NT2/D1 (cell line): ENCODE measurements around the gene STRBP.

Experiments used
- DNase-seq: peaks from one replicate; pipeline ENCODE4 v3.0.0-alpha.2; 2011; ENCODE audit warnings: low read depth, low spot score
- H3K27me3 ChIP-seq: 2 replicates; pipeline ENCODE4 v1.6.0; 2011; ENCODE audit warnings: mild to moderate bottlenecking; ENCODE audit not compliant: insufficient read length, insufficient read depth
- H3K36me3 ChIP-seq: 2 replicates; pipeline ENCODE4 v1.6.1; 2011; ENCODE audit warnings: mild to moderate bottlenecking, low read length, mixed read lengths; ENCODE audit not compliant: insufficient read depth, insufficient read length
- H3K4me1 ChIP-seq: 2 replicates; pipeline ENCODE4 v1.5.1; 2011; ENCODE audit not compliant: insufficient read depth, insufficient read length
- H3K4me3 ChIP-seq: 2 replicates; pipeline ENCODE4 v1.5.1; 2011; ENCODE audit warnings: low read depth; ENCODE audit not compliant: insufficient read length
- H3K9ac ChIP-seq: 2 replicates; pipeline ENCODE4 v1.6.0; 2011; ENCODE audit warnings: low read depth; ENCODE audit not compliant: insufficient read length
- H3K9me3 ChIP-seq: 2 replicates; pipeline ENCODE4 v1.5.1; 2011; ENCODE audit warnings: mild to moderate bottlenecking, low read length; ENCODE audit not compliant: insufficient read depth
- SUZ12 ChIP-seq: IDR thresholded peaks from 2 replicates; pipeline ENCODE4 v1.6.1; 2011; ENCODE audit not compliant: insufficient read length, insufficient read depth; ENCODE audit errors: extremely low read depth
- YY1 ChIP-seq: IDR thresholded peaks from 2 replicates; pipeline ENCODE4 v1.6.1; 2011; ENCODE audit not compliant: insufficient read length, insufficient read depth
- ZNF274 ChIP-seq: IDR thresholded peaks from 2 replicates; pipeline ENCODE4 v1.6.1; 2011; ENCODE audit warnings: mild to moderate bottlenecking, low read depth, low read length

STRBP gene

DNA sequence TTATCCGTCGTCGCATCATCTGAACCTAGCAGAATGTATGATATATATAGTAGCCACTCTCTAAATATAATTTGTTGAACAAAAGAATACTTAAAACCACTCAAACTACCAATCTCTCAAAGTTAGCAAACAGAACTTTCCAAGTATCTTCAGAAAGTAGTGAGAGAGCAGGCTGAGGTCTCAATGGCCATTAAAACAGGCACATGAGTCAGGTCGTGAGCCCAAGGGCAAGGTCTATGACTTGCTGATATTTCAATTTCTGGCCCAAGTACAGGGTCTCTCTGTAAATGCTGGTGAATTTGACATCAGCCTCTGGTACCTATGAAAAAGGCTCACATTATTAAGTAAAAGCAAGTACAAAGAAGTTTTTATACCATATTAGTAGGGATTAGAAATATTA is 139.8 kb downstream of the STRBP start:
- Histone ChIP-seq H3K9me3 (no peaks in the 10 kb centered on the region), H3K4me3 (no peak overlapping the region), H3K9ac (no peak overlapping the region), H3K4me1 (no peaks in the 10 kb centered on the region), H3K27me3 (no peaks in the 10 kb centered on the region), H3K36me3 (peaks cover 33% of the 10 kb centered on the region)
- DNase-seq = no peak
- TF ChIP-seq SUZ12 (no peak), YY1 (no peak), ZNF274 (no peak)

DNA sequence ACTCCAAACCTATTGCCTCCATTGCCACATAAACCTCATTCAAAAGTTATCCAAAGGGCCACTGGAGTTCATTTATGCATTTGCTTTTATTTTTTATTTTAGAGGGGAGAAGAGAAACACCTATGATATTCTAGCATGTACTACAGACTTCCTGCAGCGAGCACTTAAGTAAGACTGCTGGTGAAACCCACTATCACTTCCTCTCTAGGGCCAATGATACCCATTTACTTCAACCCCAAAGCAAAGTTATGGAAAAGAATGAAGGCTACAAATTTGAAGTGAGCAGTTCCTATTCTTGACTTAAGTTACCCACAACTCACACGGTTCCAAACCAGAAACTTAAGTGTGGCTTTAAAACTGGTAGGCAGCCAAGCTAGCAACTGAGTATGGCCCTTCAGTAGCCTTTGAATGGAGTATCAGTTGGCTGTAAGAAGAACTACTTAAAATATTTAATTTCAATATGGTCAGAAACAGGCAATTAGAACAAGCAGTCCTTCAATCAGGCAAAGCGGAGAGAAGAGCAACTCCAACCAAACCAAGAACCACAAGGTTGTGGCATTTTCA is 140.8 kb downstream of the STRBP start:
- Histone ChIP-seq H3K36me3 (peaks cover 29% of the 10 kb centered on the region), H3K9me3 (no peaks in the 10 kb centered on the region)

DNA sequence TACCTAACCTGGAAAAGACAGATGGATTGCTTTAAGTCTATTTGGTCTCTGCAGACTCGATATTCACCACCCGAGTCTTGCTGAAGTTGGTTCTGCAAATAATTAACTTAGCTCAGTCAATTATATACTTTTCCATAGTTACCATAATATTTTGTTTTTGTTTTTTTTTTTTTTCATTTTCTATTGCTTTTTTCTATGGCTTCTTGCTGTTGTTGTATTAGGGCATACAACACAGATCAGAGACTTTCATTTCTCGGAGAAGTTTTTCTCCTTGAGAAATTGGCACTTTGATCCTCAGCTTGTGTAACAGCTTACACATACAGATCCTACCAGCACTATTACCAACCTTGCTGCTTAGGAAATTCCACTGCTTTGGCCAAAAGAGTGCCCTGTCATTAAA is 146.9 kb downstream of the STRBP start:
- no peak for DNase-seq
- Histone ChIP-seq H3K9me3 (no peaks in the 10 kb centered on the region), H3K4me3 (no peak overlapping the region), H3K4me1 (no peaks in the 10 kb centered on the region), H3K9ac (no peak overlapping the region), H3K36me3 (peaks cover 11% of the 10 kb centered on the region), H3K27me3 (no peaks in the 10 kb centered on the region)
- no peak for TF ChIP-seq ZNF274
- no peak for TF ChIP-seq YY1
- TF ChIP-seq SUZ12 = no peak

More for the DNA sequence above, 140.8 kb downstream of the STRBP start:
- no peaks in the 10 kb centered on the region for H3K4me1 ChIP-seq
- DNase-seq = no peak
- no peak overlapping the region for H3K9ac ChIP-seq
- no peaks in the 10 kb centered on the region for H3K27me3 ChIP-seq
- TF ChIP-seq SUZ12 (no peak), ZNF274 (no peak), YY1 (no peak)
- H3K4me3 ChIP-seq = no peak overlapping the region

DNA sequence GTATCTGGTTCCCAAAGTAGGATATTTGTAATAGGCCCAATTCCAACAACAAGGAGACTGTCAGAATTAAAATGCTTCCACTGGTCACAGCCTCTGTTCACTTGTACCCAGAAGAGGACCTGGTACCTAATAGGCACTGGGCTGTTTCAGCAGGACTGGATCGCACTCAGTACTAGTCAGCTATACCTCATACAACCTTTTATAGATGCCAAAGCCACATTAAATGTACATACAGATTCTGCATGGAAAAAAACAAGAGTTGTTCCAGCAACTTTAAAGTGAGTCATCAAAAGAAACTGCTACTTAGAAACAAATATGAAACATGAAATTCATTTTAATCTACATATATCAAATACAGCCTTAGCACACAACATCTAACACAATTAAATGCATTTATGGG is 147.4 kb downstream of the STRBP start:
- H3K36me3 ChIP-seq = peaks cover 6% of the 10 kb centered on the region
- H3K4me1 ChIP-seq = no peaks in the 10 kb centered on the region
- no peaks in the 10 kb centered on the region for H3K27me3 ChIP-seq
- H3K9ac ChIP-seq = no peak overlapping the region
- H3K9me3 ChIP-seq = no peaks in the 10 kb centered on the region
- TF ChIP-seq YY1 = no peak
- no peak for TF ChIP-seq ZNF274
- TF ChIP-seq SUZ12 = no peak
- DNase-seq = no peak
- H3K4me3 ChIP-seq = no peak overlapping the region

DNA sequence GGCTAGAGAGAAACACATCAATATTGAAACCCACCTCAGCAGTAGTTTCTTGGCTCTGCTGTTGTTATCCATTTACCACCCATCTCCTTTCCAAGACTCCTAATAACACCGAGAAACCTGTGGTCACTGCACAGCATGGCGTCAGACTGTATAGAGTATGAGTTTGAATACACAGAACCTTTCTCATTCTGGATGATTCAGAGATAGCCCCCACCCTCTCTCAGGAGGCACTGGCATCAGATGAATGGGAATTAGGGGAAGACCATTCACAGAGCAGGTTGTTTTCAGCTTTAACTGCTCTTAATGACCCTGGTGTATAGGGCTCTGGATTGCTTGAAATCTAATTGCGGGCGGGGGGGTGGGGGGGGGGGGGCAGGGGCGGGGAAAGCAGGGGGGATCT is 148.3 kb downstream of the STRBP start:
- no peaks in the 10 kb centered on the region for H3K4me1 ChIP-seq
- H3K36me3 ChIP-seq = peaks cover 9% of the 10 kb centered on the region
- no peak overlapping the region for H3K4me3 ChIP-seq
- H3K9me3 ChIP-seq = no peaks in the 10 kb centered on the region
- no peak for TF ChIP-seq ZNF274
- TF ChIP-seq YY1 = no peak
- TF ChIP-seq SUZ12 = no peak
- no peak overlapping the region for H3K9ac ChIP-seq
- DNase-seq = peak; percentile 46
- H3K27me3 ChIP-seq = no peaks in the 10 kb centered on the region

DNA sequence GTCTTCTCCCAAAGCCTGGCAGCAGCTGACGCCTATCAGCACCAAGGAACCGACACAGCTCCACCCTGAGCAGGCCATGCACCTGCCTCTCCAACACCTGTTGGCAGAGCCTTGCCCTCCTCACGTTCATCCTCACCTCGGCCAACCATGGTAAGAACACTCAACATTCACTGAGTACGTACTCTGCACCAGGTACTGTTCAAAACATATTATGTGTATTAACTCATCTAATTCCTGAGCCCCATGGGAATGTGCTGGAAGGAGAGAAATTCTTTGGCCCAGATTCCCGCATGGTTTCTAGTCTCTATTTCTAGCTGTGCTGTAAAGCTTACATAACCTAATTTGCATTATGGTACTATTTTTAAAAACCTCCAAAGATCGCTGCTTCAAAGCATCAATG is 148.8 kb downstream of the STRBP start:
- H3K4me1 ChIP-seq = no peaks in the 10 kb centered on the region
- no peak overlapping the region for H3K9ac ChIP-seq
- peaks cover 14% of the 10 kb centered on the region for H3K36me3 ChIP-seq
- no peaks in the 10 kb centered on the region for H3K27me3 ChIP-seq
- DNase-seq = no peak
- H3K4me3 ChIP-seq = no peak overlapping the region
- TF ChIP-seq YY1 (no peak), SUZ12 (no peak), ZNF274 (no peak)
- no peaks in the 10 kb centered on the region for H3K9me3 ChIP-seq

DNA sequence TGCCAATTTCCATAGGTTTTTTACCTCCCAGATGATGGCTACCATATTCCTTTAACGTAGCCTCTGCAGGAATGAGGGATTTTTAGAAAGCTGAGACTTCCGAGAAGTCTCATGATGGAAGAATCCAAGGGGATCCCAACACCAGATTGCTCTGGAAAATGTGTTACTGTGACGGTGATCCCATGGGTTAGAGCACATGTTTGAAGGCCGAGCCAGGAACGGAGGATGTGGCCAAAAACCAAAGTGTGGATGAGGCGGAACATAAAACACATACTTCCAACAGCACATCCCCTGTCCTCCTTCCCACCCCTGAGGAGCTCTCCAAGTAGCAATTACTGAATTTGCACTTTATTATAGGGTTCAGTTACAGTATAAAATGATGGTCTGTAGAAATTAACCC is 152.3 kb downstream of the STRBP start:
- H3K27me3 ChIP-seq = no peaks in the 10 kb centered on the region
- H3K36me3 ChIP-seq = peaks cover 28% of the 10 kb centered on the region
- no peak overlapping the region for H3K9ac ChIP-seq
- H3K9me3 ChIP-seq = no peaks in the 10 kb centered on the region
- no peak for DNase-seq
- no peak overlapping the region for H3K4me3 ChIP-seq
- no peak for TF ChIP-seq SUZ12
- TF ChIP-seq YY1 = no peak
- no peak for TF ChIP-seq ZNF274
- peaks cover 4% of the 10 kb centered on the region for H3K4me1 ChIP-seq
